Sigmoid colon (tissue), 4 donors: ENCODE measurements around the gene TIMM8B.

Experiments used
- POLR2A ChIP-seq, 2 donors: fragments of 450-650 bp; IDR thresholded peaks; one replicate each; pipeline ENCODE4 v1.6.1; 2016; ENCODE audit warnings: antibody characterized with exemption in 2 of 2, mild to moderate bottlenecking in 2 of 2, moderate library complexity in 2 of 2
- POLR2AphosphoS5 ChIP-seq, 4 donors: sonication (generic); formaldehyde crosslinking; IDR thresholded peaks; one replicate each; pipeline ENCODE4 v1.6.1; 2017; ENCODE audit warnings: antibody characterized with exemption in 4 of 4

DNA sequence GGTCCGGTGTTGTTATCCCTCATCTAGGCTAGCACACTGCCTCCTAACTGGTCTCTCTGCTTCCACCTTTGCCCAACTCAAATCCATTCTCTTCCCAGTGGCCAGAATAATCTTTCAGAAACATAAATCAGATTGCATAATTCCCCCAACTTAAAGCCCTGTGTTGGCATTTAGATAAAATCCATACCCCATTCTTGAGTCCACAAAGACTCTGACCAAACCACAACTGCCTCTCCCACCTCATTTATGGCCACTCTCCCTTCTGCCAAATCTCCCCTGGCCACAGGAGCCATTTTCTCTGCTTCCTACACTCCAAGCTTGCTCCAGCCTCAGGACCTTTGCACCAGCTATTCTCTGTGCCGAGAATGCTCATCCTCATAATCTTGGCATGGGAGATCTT is 40.5 kb upstream of the TIMM8B start:
- TF ChIP-seq POLR2A (IDR thresholded peaks at IDR 0.05): no peak
- TF ChIP-seq POLR2AphosphoS5 (IDR thresholded peaks at IDR 0.05): no peak
